Activated T-cell treated with anti-CD3 and anti-CD28 coated beads, Interleukin-2, amount 50 U/mL, for 24 hours (primary cell): ENCODE data around the gene SOHLH2.

Experiments used
- DNase-seq: peaks from one replicate; pipeline ENCODE4 v3.0.0-alpha.2; 2020
- H3K27ac Mint-ChIP-seq: 2 replicates; pipeline ENCODE4 v1.8.0; 2020; ENCODE audit warnings: mild to moderate bottlenecking, mixed read lengths
- H3K27me3 Mint-ChIP-seq: 2 replicates; pipeline ENCODE4 v1.8.0; 2020; ENCODE audit warnings: mixed read lengths
- H3K36me3 Mint-ChIP-seq: 2 replicates; pipeline ENCODE4 v1.8.0; 2020; ENCODE audit warnings: low read depth, mixed read lengths
- H3K4me1 Mint-ChIP-seq: 2 replicates; pipeline ENCODE4 v1.8.0; 2020; ENCODE audit warnings: low read depth, mixed read lengths
- H3K4me3 Mint-ChIP-seq: 2 replicates; pipeline ENCODE4 v1.8.0; 2020; ENCODE audit warnings: mild to moderate bottlenecking, moderate library complexity, mixed read lengths
- H3K9me3 Mint-ChIP-seq: 2 replicates; pipeline ENCODE4 v1.8.0; 2020; ENCODE audit warnings: mixed read lengths

Gene SOHLH2

GRCh38 chr13:36214163-36214921, at the start of gene SOHLH2:
SOHLH2 (minus strand) TSS chr13:36214556; CDS start chr13:36214526, 30 bp downstream.
- Mint-ChIP-seq H3K9me3 (peaks cover 3% of the 10 kb centered on the region), H3K27me3 (no peaks in the 10 kb centered on the region), H3K27ac (no peak within 1 kb of the TSS), H3K36me3 (no peaks in the 10 kb centered on the region), H3K4me1 (no peaks in the 10 kb centered on the region), H3K4me3 (no peak within 1 kb of the TSS)
- no peak for DNase-seq

GRCh38 chr13:36261976-36262375, 47.6 kb upstream of the SOHLH2 start:
- Mint-ChIP-seq H3K27me3 (peaks cover 8% of the 10 kb centered on the region), H3K36me3 (no peaks in the 10 kb centered on the region), H3K4me1 (no peaks in the 10 kb centered on the region), H3K4me3 (no peak overlapping the region), H3K27ac (no peak overlapping the region), H3K9me3 (no peaks in the 10 kb centered on the region)
- DNase-seq: no peak

- no peaks in the 10 kb centered on the region for H3K36me3 Mint-ChIP-seq
- no peak for DNase-seq
- H3K9me3 Mint-ChIP-seq: no peaks in the 10 kb centered on the region
- no peaks in the 10 kb centered on the region for H3K4me1 Mint-ChIP-seq
- H3K27me3 Mint-ChIP-seq: peaks cover 8% of the 10 kb centered on the region
- H3K27ac Mint-ChIP-seq: no peak overlapping the region
- H3K4me3 Mint-ChIP-seq: no peak overlapping the region
Observed at GRCh38 chr13:36261011-36261410, 46.7 kb upstream of the SOHLH2 start.

GRCh38 chr13:36259361-36260137, 45.2 kb upstream of the SOHLH2 start:
- H3K27me3 Mint-ChIP-seq: peaks cover 4% of the 10 kb centered on the region
- H3K36me3 Mint-ChIP-seq: no peaks in the 10 kb centered on the region
- no peaks in the 10 kb centered on the region for H3K4me1 Mint-ChIP-seq
- H3K4me3 Mint-ChIP-seq: no peak overlapping the region
- DNase-seq: no peak
- no peaks in the 10 kb centered on the region for H3K9me3 Mint-ChIP-seq
- no peak overlapping the region for H3K27ac Mint-ChIP-seq

- peaks cover 4% of the 10 kb centered on the region for H3K27me3 Mint-ChIP-seq
- DNase-seq: no peak
- no peak overlapping the region for H3K27ac Mint-ChIP-seq
- H3K36me3 Mint-ChIP-seq: no peaks in the 10 kb centered on the region
- H3K9me3 Mint-ChIP-seq: no peaks in the 10 kb centered on the region
- no peak overlapping the region for H3K4me3 Mint-ChIP-seq
- H3K4me1 Mint-ChIP-seq: no peaks in the 10 kb centered on the region
Observed at GRCh38 chr13:36258831-36259230, 44.5 kb upstream of the SOHLH2 start.

GRCh38 chr13:36251526-36251925, 37.2 kb upstream of the SOHLH2 start:
- Mint-ChIP-seq H3K27me3 (no peaks in the 10 kb centered on the region), H3K36me3 (no peaks in the 10 kb centered on the region), H3K9me3 (no peaks in the 10 kb centered on the region), H3K27ac (no peak overlapping the region), H3K4me1 (no peaks in the 10 kb centered on the region), H3K4me3 (no peak overlapping the region)
- DNase-seq: no peak

GRCh38 chr13:36251017-36251416, 36.7 kb upstream of the SOHLH2 start:
- Mint-ChIP-seq H3K4me1 (no peaks in the 10 kb centered on the region), H3K27me3 (no peaks in the 10 kb centered on the region), H3K4me3 (no peak overlapping the region), H3K36me3 (no peaks in the 10 kb centered on the region), H3K9me3 (no peaks in the 10 kb centered on the region), H3K27ac (no peak overlapping the region)
- no peak for DNase-seq

GRCh38 chr13:36248700-36249099, 34.3 kb upstream of the SOHLH2 start:
- DNase-seq: no peak
- Mint-ChIP-seq H3K27ac (no peak overlapping the region), H3K27me3 (no peaks in the 10 kb centered on the region), H3K4me1 (no peaks in the 10 kb centered on the region), H3K9me3 (no peaks in the 10 kb centered on the region), H3K36me3 (no peaks in the 10 kb centered on the region), H3K4me3 (no peak overlapping the region)

GRCh38 chr13:36244990-36245389, 30.6 kb upstream of the SOHLH2 start:
- Mint-ChIP-seq H3K36me3 (no peaks in the 10 kb centered on the region), H3K27me3 (no peaks in the 10 kb centered on the region), H3K4me1 (no peaks in the 10 kb centered on the region), H3K9me3 (no peaks in the 10 kb centered on the region), H3K27ac (no peak overlapping the region), H3K4me3 (no peak overlapping the region)
- no peak for DNase-seq

GRCh38 chr13:36244073-36244472, 29.7 kb upstream of the SOHLH2 start:
- no peak overlapping the region for H3K4me3 Mint-ChIP-seq
- H3K27me3 Mint-ChIP-seq: no peaks in the 10 kb centered on the region
- H3K4me1 Mint-ChIP-seq: no peaks in the 10 kb centered on the region
- no peak for DNase-seq
- no peaks in the 10 kb centered on the region for H3K9me3 Mint-ChIP-seq
- no peak overlapping the region for H3K27ac Mint-ChIP-seq
- H3K36me3 Mint-ChIP-seq: no peaks in the 10 kb centered on the region

GRCh38 chr13:36242761-36243160, 28.4 kb upstream of the SOHLH2 start:
- Mint-ChIP-seq H3K27ac (no peak overlapping the region), H3K9me3 (no peaks in the 10 kb centered on the region), H3K36me3 (no peaks in the 10 kb centered on the region), H3K27me3 (no peaks in the 10 kb centered on the region), H3K4me3 (no peak overlapping the region), H3K4me1 (no peaks in the 10 kb centered on the region)
- DNase-seq: no peak

- no peak overlapping the region for H3K27ac Mint-ChIP-seq
- no peaks in the 10 kb centered on the region for H3K27me3 Mint-ChIP-seq
- H3K36me3 Mint-ChIP-seq: no peaks in the 10 kb centered on the region
- H3K9me3 Mint-ChIP-seq: peaks cover 8% of the 10 kb centered on the region
- DNase-seq: no peak
- no peak overlapping the region for H3K4me3 Mint-ChIP-seq
- no peaks in the 10 kb centered on the region for H3K4me1 Mint-ChIP-seq
Observed at GRCh38 chr13:36231236-36231635, 16.9 kb upstream of the SOHLH2 start.

- Mint-ChIP-seq H3K4me1 (no peaks in the 10 kb centered on the region), H3K4me3 (no peak overlapping the region), H3K27me3 (no peaks in the 10 kb centered on the region), H3K27ac (no peak overlapping the region), H3K36me3 (no peaks in the 10 kb centered on the region), H3K9me3 (peaks cover 10% of the 10 kb centered on the region)
- DNase-seq: no peak
Observed at GRCh38 chr13:36224730-36225129, 10.4 kb upstream of the SOHLH2 start.

GRCh38 chr13:36219883-36220282, 5.5 kb upstream of the SOHLH2 start:
- Mint-ChIP-seq H3K4me1 (no peaks in the 10 kb centered on the region), H3K4me3 (no peak overlapping the region), H3K27ac (no peak overlapping the region), H3K27me3 (no peaks in the 10 kb centered on the region), H3K36me3 (no peaks in the 10 kb centered on the region), H3K9me3 (peaks cover 12% of the 10 kb centered on the region)
- no peak for DNase-seq

GRCh38 chr13:36217456-36217855, 3.1 kb upstream of the SOHLH2 start:
- Mint-ChIP-seq H3K9me3 (peaks cover 3% of the 10 kb centered on the region), H3K27ac (no peak overlapping the region), H3K4me1 (no peaks in the 10 kb centered on the region), H3K36me3 (no peaks in the 10 kb centered on the region), H3K27me3 (no peaks in the 10 kb centered on the region), H3K4me3 (no peak overlapping the region)
- DNase-seq: no peak
